SK-N-SH treated with all-trans-retinoic acid at 6 μM for 48 hours (cell line): Measurements from ENCODE around the gene SH2D3A.

Experiments used
- ESRRG ChIP-seq: fragments of 250-450 bp; sonication (Bioruptor Pico); IDR thresholded peaks from 2 replicates; pipeline ENCODE4 v1.6.1; 2021; ENCODE audit warnings: mild to moderate bottlenecking
- PPARA ChIP-seq: fragments of 250-450 bp; sonication (Bioruptor Pico); IDR thresholded peaks from 2 replicates; pipeline ENCODE4 v1.5.0; 2020; ENCODE audit warnings: mild to moderate bottlenecking, borderline replicate concordance
- RARB ChIP-seq: fragments of 250-450 bp; sonication (Bioruptor Pico); IDR thresholded peaks from 2 replicates; pipeline ENCODE4 v1.8.0; 2021; ENCODE audit warnings: mild to moderate bottlenecking, moderate library complexity
- ZC3H10 ChIP-seq: fragments of 250-450 bp; sonication (Bioruptor Pico); IDR thresholded peaks from 2 replicates; pipeline ENCODE4 v1.5.1; 2021; ENCODE audit warnings: mild to moderate bottlenecking, moderate library complexity
- ZFP3 ChIP-seq: fragments of 250-450 bp; sonication (Bioruptor Pico); IDR thresholded peaks from 2 replicates; pipeline ENCODE4 v1.5.0; 2020; ENCODE audit warnings: mild to moderate bottlenecking, moderate library complexity
- ZFP30 ChIP-seq: fragments of 450-650 bp; formaldehyde crosslinking; IDR thresholded peaks from 2 replicates; pipeline ENCODE4 v1.5.0; 2022; ENCODE audit warnings: mild to moderate bottlenecking, moderate library complexity
- ZNF565 ChIP-seq: fragments of 450-650 bp; formaldehyde crosslinking; conservative IDR thresholded peaks from 2 replicates; pipeline ENCODE4 v1.5.0; 2020; ENCODE audit warnings: low read depth, mild to moderate bottlenecking, moderate library complexity
- TF ChIP-seq, protein P1 (sequence below): fragments of 250-450 bp; sonication (Bioruptor Pico); IDR thresholded peaks from 2 replicates; pipeline ENCODE4 v1.5.1; 2020; ENCODE audit warnings: low read depth, mild to moderate bottlenecking, moderate library complexity
- TF ChIP-seq, protein P2 (sequence below): fragments of 250-450 bp; sonication (Bioruptor Pico); IDR thresholded peaks from 2 replicates; pipeline ENCODE4 v1.5.1; 2021; ENCODE audit warnings: mild to moderate bottlenecking, moderate library complexity
- TF ChIP-seq, protein P3 (sequence below): fragments of 250-450 bp; sonication (Bioruptor Pico); IDR thresholded peaks from 2 replicates; pipeline ENCODE4 v1.8.0; 2020; ENCODE audit warnings: mild to moderate bottlenecking, moderate library complexity, borderline replicate concordance
- TF ChIP-seq, protein P4 (sequence below): fragments of 250-450 bp; sonication (Bioruptor Pico); IDR thresholded peaks from 2 replicates; pipeline ENCODE4 v1.8.0; 2021; ENCODE audit warnings: low read depth, mild to moderate bottlenecking, moderate library complexity, borderline replicate concordance

DNA sequence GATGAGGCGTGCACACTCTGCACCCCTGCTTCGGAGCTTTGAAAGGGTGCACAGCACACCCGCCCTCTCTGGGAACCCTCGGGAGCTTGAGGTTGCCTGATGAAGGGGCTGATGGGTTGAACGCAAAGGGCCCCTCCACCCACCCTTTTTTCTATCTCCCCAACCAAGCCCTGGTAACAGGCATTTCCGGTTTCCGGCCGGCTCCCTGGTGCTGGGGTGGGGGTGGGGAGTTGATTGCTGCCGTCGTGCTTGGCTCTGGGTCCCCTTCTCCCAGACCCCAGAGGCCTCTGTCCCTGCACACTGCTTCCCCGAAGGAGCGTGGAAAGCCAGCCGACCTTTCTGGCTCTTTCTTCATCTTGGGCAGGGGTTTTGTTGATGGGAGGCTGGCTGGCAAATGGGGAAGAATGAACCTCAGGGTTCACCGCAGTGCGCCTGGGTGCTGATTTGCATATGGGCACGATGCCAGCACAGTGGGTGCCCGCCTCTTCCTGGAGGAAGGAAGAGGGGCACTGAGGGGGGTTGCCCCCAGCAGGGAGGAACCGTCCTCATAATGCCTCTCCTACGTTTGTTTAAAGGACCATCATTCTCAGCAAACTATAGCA lies 34.4 kb upstream of the SH2D3A start:
- TF ChIP-seq ZFP30 (CRISPR knock-in tag) (no peak), ZC3H10 (CRISPR knock-in tag) (no peak), ESRRG (CRISPR knock-in tag) (no peak), ZFP3 (no peak), ZNF565 (CRISPR knock-in tag) (no peak), PPARA (no peak), RARB (CRISPR knock-in tag) (no peak)
- TF ChIP-seq, protein P1, sequence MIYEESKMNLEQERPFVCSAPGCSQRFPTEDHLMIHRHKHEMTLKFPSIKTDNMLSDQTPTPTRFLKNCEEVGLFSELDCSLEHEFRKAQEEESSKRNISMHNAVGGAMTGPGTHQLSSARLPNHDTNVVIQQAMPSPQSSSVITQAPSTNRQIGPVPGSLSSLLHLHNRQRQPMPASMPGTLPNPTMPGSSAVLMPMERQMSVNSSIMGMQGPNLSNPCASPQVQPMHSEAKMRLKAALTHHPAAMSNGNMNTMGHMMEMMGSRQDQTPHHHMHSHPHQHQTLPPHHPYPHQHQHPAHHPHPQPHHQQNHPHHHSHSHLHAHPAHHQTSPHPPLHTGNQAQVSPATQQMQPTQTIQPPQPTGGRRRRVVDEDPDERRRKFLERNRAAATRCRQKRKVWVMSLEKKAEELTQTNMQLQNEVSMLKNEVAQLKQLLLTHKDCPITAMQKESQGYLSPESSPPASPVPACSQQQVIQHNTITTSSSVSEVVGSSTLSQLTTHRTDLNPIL (CRISPR knock-in tag): no peak
- TF ChIP-seq, protein P2, sequence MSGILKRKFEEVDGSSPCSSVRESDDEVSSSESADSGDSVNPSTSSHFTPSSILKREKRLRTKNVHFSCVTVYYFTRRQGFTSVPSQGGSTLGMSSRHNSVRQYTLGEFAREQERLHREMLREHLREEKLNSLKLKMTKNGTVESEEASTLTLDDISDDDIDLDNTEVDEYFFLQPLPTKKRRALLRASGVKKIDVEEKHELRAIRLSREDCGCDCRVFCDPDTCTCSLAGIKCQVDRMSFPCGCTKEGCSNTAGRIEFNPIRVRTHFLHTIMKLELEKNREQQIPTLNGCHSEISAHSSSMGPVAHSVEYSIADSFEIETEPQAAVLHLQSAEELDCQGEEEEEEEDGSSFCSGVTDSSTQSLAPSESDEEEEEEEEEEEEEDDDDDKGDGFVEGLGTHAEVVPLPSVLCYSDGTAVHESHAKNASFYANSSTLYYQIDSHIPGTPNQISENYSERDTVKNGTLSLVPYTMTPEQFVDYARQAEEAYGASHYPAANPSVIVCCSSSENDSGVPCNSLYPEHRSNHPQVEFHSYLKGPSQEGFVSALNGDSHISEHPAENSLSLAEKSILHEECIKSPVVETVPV (CRISPR knock-in tag): no peak
- TF ChIP-seq, protein P3, sequence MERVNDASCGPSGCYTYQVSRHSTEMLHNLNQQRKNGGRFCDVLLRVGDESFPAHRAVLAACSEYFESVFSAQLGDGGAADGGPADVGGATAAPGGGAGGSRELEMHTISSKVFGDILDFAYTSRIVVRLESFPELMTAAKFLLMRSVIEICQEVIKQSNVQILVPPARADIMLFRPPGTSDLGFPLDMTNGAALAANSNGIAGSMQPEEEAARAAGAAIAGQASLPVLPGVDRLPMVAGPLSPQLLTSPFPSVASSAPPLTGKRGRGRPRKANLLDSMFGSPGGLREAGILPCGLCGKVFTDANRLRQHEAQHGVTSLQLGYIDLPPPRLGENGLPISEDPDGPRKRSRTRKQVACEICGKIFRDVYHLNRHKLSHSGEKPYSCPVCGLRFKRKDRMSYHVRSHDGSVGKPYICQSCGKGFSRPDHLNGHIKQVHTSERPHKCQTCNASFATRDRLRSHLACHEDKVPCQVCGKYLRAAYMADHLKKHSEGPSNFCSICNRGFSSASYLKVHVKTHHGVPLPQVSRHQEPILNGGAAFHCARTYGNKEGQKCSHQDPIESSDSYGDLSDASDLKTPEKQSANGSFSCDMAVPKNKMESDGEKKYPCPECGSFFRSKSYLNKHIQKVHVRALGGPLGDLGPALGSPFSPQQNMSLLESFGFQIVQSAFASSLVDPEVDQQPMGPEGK: no peak
- TF ChIP-seq, protein P4, sequence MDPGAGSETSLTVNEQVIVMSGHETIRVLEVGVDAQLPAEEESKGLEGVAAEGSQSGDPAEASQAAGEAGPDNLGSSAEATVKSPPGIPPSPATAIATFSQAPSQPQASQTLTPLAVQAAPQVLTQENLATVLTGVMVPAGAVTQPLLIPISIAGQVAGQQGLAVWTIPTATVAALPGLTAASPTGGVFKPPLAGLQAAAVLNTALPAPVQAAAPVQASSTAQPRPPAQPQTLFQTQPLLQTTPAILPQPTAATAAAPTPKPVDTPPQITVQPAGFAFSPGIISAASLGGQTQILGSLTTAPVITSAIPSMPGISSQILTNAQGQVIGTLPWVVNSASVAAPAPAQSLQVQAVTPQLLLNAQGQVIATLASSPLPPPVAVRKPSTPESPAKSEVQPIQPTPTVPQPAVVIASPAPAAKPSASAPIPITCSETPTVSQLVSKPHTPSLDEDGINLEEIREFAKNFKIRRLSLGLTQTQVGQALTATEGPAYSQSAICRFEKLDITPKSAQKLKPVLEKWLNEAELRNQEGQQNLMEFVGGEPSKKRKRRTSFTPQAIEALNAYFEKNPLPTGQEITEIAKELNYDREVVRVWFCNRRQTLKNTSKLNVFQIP (CRISPR knock-in tag): no peak
